Thoracic aorta (tissue), 2 donors: ENCODE results near the gene PLEKHD1. TPM values are rescaled to one million over a fixed set of nuclear protein-coding genes. Genes with fewer than 3 reads are reported as not detected.
A peak's percentile ranks its signal among the peaks of the same experiment; 100 is the strongest.

Source experiments
- ATAC-seq: fragments of 150-250 bp; one replicate; pipeline ENCODE4 v1.8.0; 2017; ENCODE audit warnings: low read depth; ENCODE audit not compliant: insufficient number of reproducible peaks, low FRiP score
- DNase-seq: peaks from one replicate; pipeline ENCODE4 v3.0.0-alpha.2; 2020; ENCODE audit warnings: low spot score
- H3K27ac ChIP-seq, 2 donors: fragments of 200-600 bp; sonication (generic); 1 replicate in 1 of 2; 2 replicates in 1 of 2; pipeline ENCODE4 v1.5.1; 2016; ENCODE audit warnings: mild to moderate bottlenecking in 2 of 2, moderate library complexity in 2 of 2
- H3K27me3 ChIP-seq: fragments of 200-600 bp; sonication (generic); replicated peaks from 2 replicates; pipeline ENCODE4 v1.6.0; 2016; ENCODE audit warnings: mild to moderate bottlenecking; ENCODE audit not compliant: insufficient read depth
- H3K36me3 ChIP-seq: fragments of 200-600 bp; sonication (generic); one replicate; pipeline ENCODE4 v1.5.1; 2016
- H3K4me1 ChIP-seq, 2 donors: fragments of 200-600 bp; sonication (generic); 1 replicate in 1 of 2; 2 replicates in 1 of 2; pipeline versions ENCODE4 v1.5.1 to v1.6.0; 2016; ENCODE audit warnings: low read depth in 2 of 2, mild to moderate bottlenecking in 1 of 2; ENCODE audit not compliant: control insufficient read depth in 1 of 2
- H3K4me3 ChIP-seq: fragments of 200-600 bp; sonication (generic); 2 replicates; pipeline ENCODE4 v1.5.1; 2016; ENCODE audit warnings: mild to moderate bottlenecking
- H3K9me3 ChIP-seq: fragments of 200-600 bp; sonication (generic); 2 replicates; pipeline ENCODE4 v1.5.1; 2016
- total RNA-seq, 2 donors: library from RNA; depleted of rRNA; stranded (reverse); fragments of >200 nt; gene quantifications; one replicate each; pipeline versions ENCODE4 v1.1.0 to v1.2.3, GENCODE V29; 2016
- TF ChIP-seq, protein P1 (sequence below): fragments of 200-600 bp; sonication (generic); IDR thresholded peaks from one replicate; pipeline ENCODE4 v1.5.1; 2019; ENCODE audit warnings: antibody characterized with exemption

The PLEKHD1 gene
- total RNA-seq, 2 donors from 2014 or later, result 0.14 to 0.49 TPM

DNA sequence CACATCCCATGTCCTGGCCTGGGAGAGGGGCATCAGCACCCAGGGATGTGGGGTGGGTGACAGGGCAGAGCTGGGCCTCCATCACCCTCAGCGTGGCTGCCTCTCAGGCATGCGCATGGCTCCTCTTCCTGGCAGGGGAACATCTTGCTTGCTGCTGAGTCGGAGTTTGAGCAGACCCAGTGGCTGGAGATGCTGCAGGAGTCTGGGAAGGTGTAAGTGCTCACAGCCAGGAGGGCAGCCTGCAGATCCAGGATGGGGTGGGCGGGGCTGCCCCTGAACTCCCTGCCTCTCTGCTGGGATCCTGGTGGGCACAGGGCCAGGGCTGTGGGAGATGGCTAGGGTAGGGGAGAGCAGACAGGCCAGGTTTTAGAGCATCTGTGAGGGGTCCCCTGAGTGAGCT is 16.2 kb downstream of the PLEKHD1 start:
- ATAC-seq, result no peak
- Histone ChIP-seq H3K4me3 (no peak overlapping the region), H3K4me1 (peaks cover 7 to 12% of the 10 kb centered on the region in 2 donors), H3K27ac (no peak overlapping the region), H3K9me3 (no peaks in the 10 kb centered on the region), H3K36me3 (no peaks in the 10 kb centered on the region), H3K27me3 (no peaks in the 10 kb centered on the region)
- DNase-seq, result no peak
- TF ChIP-seq, protein P1, sequence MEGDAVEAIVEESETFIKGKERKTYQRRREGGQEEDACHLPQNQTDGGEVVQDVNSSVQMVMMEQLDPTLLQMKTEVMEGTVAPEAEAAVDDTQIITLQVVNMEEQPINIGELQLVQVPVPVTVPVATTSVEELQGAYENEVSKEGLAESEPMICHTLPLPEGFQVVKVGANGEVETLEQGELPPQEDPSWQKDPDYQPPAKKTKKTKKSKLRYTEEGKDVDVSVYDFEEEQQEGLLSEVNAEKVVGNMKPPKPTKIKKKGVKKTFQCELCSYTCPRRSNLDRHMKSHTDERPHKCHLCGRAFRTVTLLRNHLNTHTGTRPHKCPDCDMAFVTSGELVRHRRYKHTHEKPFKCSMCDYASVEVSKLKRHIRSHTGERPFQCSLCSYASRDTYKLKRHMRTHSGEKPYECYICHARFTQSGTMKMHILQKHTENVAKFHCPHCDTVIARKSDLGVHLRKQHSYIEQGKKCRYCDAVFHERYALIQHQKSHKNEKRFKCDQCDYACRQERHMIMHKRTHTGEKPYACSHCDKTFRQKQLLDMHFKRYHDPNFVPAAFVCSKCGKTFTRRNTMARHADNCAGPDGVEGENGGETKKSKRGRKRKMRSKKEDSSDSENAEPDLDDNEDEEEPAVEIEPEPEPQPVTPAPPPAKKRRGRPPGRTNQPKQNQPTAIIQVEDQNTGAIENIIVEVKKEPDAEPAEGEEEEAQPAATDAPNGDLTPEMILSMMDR, result no peak

DNA sequence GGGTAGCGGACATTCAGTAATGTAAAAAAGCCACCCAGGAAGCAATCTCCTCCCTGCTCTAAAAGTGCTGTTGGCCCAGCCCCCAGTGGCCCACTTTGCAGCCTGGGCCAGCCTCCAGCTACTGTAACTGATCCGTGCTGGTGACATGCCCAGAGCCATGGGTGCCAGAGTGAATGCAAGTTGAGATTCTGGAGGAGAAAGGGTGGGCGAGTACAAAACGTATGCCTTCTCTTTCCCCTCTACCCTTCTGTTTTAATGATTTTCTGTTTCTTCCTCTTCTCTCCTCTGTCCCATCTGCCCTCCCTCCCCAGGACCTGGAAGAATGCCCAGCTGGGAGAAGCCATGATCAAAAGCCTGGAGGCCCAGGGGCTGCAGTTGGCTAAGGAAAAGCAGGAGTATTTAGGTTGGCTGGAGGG is 16.9 kb downstream of the PLEKHD1 start:
- Histone ChIP-seq H3K9me3 (no peaks in the 10 kb centered on the region), H3K4me1 (peaks cover 7 to 12% of the 10 kb centered on the region in 2 donors), H3K36me3 (no peaks in the 10 kb centered on the region), H3K27ac (no peak overlapping the region), H3K4me3 (peak overlapping the region; percentile 17), H3K27me3 (no peaks in the 10 kb centered on the region)
- DNase-seq (no peak), ATAC-seq (no peak)
- TF ChIP-seq, protein P1, result no peak

DNA sequence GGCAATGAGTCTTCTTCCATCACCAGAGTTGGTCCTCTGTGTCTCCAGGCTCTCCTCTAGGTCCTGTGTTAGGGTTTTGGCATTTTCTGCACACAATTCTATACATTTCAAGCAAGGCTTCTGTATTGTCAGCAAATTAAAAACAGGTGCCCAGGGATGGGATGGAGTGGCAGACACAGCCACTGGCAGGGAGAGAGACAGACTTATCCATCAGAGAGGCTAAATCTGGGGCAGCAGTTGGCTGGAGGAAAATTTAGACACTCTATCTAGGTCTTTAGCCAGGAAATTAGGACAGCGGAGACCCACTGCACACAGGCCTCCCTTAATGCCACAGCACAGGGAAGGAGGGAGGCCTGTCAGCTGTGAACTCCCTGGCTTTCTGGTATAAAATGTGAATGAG is 20.2 kb downstream of the PLEKHD1 start:
- no peaks in the 10 kb centered on the region for H3K36me3 ChIP-seq
- no peak overlapping the region for H3K27ac ChIP-seq
- no peaks in the 10 kb centered on the region for H3K9me3 ChIP-seq
- TF ChIP-seq, protein P1, result no peak
- H3K27me3 ChIP-seq, result no peaks in the 10 kb centered on the region
- DNase-seq, result no peak
- H3K4me1 ChIP-seq, result peaks cover 7 to 12% of the 10 kb centered on the region in 2 donors
- no peak overlapping the region for H3K4me3 ChIP-seq
- ATAC-seq, result no peak

DNA sequence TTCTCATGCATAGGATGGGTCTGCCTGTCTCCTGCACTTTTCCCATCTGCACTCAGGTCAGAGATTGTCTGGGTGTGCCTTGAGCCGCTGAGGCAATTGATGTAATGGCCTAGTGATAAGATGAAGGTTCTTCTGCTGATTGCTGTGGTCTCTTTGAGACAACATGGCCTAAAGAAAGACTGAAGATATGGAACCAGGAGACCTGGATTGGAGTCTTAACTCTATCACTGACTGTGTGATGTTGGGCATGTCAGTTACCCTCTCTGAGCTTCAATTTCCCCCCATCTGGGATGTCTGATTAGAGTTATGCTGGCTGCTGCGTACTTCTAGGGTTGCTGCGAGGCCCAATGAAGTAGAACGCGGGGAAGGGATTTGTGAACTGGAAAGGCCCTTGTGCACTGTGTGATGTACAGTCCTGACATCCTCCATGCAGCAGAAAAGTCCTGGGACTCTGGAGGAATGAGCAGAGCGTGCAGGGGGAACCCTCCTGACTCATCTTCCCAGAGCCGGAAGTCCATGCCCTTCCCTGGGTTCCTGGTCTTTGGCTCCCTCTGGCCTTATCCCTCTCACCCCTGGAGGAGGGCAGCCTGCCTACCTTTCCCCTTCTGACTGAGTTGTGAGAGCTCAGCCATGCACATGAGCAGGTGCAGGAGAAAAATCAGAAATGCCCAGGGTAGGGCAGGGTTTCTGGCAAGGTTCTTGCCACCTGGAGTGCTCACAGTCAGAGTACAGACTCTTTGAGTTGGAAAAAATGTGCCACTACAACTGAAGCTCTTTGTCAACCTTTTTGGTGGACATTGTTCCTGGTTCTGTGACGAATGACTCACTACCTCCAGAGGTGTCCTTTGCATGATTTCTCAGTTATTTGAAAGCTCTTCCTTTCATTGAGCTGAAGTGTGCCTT is 21.1 kb downstream of the PLEKHD1 start:
- H3K27me3 ChIP-seq, result no peaks in the 10 kb centered on the region
- peaks cover 7 to 12% of the 10 kb centered on the region in 2 donors for H3K4me1 ChIP-seq
- no peak overlapping the region for H3K27ac ChIP-seq
- H3K36me3 ChIP-seq, result no peaks in the 10 kb centered on the region
- ATAC-seq (no peak), DNase-seq (no peak)
- H3K9me3 ChIP-seq, result no peaks in the 10 kb centered on the region
- H3K4me3 ChIP-seq, result no peak overlapping the region
- TF ChIP-seq, protein P1, result no peak

DNA sequence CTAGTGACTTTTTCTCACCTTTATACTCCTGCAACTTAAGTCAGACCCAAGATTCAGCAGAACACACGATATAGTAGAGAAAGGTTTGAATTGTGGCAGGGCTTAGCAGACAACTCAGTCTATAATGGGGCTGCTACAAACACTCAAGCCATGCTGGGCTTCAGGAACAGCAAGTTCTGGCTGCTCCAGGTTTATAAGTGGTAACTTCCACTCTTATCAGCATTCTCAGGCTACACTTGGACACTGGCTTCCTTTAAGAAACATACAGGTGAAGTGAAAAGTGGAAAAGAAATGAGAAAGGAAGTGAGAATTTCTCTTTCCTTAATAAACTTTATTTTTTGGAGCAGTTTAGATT is 21.7 kb downstream of the PLEKHD1 start:
- Histone ChIP-seq H3K4me1 (peaks cover 5 to 6% of the 10 kb centered on the region in 2 donors), H3K36me3 (no peaks in the 10 kb centered on the region), H3K27ac (no peak overlapping the region), H3K4me3 (no peak overlapping the region), H3K9me3 (no peaks in the 10 kb centered on the region), H3K27me3 (no peaks in the 10 kb centered on the region)
- ATAC-seq (no peak), DNase-seq (no peak)
- TF ChIP-seq, protein P1, result no peak
